Skeletal muscle satellite cell (primary cell): ENCODE data around the gene AP5S1.

ENCODE experiments used
- H3K27me3 ChIP-seq: 2 replicates; pipeline ENCODE4 v1.7.0; 2013; ENCODE audit warnings: low read length; ENCODE audit not compliant: control insufficient read depth, insufficient read depth
- H3K36me3 ChIP-seq: 2 replicates; pipeline ENCODE4 v1.7.0; 2013; ENCODE audit warnings: mild to moderate bottlenecking, control low read depth, low read length; ENCODE audit not compliant: insufficient read depth
- H3K4me1 ChIP-seq: 2 replicates; pipeline ENCODE4 v1.7.0; 2013; ENCODE audit warnings: low read length; ENCODE audit not compliant: control insufficient read depth, insufficient read depth
- H3K4me2 ChIP-seq: 2 replicates; pipeline ENCODE4 v1.7.0; 2013; ENCODE audit warnings: mild to moderate bottlenecking, low read length
- H3K4me3 ChIP-seq: 2 replicates; pipeline ENCODE4 v1.7.0; 2013; ENCODE audit warnings: low read length
- H3K9ac ChIP-seq: 2 replicates; pipeline ENCODE4 v1.7.0; 2013; ENCODE audit warnings: mild to moderate bottlenecking, low read depth, low read length, moderate library complexity
- H3K9me3 ChIP-seq: replicated peaks from 2 replicates; pipeline ENCODE4 v1.7.0; 2013; ENCODE audit warnings: mild to moderate bottlenecking, control low read depth, low read length

AP5S1 gene

DNA sequence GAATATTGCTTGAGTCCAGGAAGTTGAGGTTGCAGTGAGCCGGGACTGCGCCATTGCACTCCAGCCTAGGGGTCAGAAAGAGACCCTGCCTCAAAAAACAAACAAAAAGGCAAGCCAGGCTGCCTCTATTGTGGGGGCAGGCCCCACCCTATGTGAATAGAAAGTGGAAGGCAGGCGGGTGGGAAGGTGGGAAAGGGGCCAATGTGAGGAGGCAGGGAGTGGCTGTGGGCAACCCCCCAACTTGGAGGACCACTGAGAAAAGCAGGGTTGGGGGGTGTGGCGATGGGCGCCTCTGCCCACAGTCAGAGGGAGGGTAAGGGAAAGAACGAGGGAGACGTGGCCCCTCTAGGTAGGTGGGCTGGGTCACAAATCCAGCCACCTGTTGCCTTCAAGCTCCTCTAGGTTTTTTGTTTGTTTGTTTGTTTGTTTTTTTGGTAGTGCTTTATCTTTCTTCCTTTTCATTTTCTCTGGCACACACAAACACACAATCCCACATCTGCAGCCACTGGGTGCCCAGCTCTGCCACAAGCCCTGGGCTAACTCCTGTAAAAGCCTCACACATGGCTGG is 5.3 kb upstream of the AP5S1 start:
- Histone ChIP-seq H3K4me1 (peaks cover 35% of the 10 kb centered on the region), H3K36me3 (no peaks in the 10 kb centered on the region), H3K4me3 (no peak overlapping the region), H3K9me3 (no peaks in the 10 kb centered on the region), H3K4me2 (no peak overlapping the region), H3K27me3 (no peaks in the 10 kb centered on the region), H3K9ac (no peak overlapping the region)

DNA sequence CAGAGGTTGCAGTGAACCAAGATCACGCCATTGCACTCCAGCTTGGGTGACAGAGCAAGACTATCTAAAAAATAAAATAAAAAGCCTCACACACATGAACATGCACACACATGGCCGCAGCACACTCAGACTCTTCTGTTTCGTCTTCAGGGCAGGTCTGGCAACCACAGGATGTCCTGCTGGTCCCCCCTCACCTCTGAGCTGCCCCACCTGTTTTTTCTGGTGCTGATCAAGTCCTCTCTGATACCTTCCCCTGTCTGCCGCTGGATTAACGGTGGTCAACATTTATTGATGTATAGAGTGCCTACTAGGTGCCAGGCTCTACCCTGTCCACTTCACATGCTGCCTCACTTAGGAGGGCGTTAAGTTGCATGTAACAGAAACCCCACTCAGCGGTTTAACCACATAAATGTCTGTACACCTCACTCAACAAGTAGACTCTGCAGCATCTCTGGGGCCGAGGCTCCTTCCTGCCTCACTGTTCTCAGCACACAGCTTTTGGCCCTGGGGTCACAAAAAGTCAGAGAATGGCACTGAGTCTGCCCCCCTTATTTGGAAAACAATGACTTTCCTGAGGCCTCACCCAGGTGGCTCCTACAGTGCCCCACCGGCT is 4.5 kb upstream of the AP5S1 start:
- Histone ChIP-seq H3K4me1 (peaks cover 29% of the 10 kb centered on the region), H3K9me3 (no peaks in the 10 kb centered on the region), H3K9ac (no peak overlapping the region), H3K27me3 (no peaks in the 10 kb centered on the region), H3K4me2 (no peak overlapping the region), H3K36me3 (no peaks in the 10 kb centered on the region), H3K4me3 (no peak overlapping the region)

DNA sequence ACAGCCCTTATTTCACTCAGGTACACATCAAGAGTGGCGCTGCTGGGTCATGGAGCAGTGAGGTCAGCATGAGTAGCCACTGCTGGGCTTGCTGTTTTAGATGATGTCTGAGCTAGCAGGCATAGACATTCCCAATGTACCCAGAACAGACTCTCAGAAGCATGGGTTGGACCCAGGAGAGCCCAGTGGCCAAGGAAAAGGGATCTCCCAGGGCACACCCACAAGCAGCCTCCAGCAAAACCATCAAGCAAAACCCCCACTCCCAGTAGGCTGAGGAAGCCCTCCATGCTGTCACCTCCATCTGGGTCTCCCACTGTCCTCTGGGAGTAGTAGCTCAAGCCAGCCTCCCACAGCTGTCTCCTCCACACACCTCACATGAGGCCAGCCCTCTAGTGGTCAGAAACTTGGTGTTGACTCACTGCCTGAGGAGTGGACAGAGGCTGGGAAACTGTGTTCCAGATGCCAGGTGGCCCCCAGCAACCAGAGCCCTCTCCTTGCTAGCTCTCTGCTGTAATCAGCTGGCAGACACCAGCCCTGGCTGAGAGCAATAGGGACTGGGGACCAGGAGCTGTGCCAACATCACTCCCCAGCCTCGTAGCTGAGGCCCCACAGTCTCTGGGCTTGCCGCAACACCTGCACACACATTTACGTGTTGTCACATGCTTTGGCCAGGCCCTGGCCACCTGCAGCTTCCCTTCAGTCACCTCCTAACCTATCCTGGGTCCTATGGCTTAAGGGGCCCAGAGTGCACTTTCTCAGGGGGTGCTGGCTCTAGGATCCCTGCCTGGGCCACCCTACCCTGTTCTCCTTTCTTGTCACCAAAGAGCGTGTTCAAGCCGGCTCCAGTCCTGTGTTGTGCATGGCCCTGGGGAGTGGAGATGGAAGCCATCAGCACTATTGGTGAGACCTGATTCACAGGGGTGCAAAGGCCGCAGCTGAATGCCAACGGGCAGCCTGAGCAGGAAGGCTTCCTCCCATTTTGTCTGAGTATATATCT is 1.9 kb upstream of the AP5S1 start:
- no peaks in the 10 kb centered on the region for H3K9me3 ChIP-seq
- no peaks in the 10 kb centered on the region for H3K27me3 ChIP-seq
- H3K4me3 ChIP-seq: no peak overlapping the region
- no peak overlapping the region for H3K9ac ChIP-seq
- H3K4me2 ChIP-seq: no peak overlapping the region
- peaks cover 21% of the 10 kb centered on the region for H3K4me1 ChIP-seq
- H3K36me3 ChIP-seq: peaks cover 14% of the 10 kb centered on the region

DNA sequence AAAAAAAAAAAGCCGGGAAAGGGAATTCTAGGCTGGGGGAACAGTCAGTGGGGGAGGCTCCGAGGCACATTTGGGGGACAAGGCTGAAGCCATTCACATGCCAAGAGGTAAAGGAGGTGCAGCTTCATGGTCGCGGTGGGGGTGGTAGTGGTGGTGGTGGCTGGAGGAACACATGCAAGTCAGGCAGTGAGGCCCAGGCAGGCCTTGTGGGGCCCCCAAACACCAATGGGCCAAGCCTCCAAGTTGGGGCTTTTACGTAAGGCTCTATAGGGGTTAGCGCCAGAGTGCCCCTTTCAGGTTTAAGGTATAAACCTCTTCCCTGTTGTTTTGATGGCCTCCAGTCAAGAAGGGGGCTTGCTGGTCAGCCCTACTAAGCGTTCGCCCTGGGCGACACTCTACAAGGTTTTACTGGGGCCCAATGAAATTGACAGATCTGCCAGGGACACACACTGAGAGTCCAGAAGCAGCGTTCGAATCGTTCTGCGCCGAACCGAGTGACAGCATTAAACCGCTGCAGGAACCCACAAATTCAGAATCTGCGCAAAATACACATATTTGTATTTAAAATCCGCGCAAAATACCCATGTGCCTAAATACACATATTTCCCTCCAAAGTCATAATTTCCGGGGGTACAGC is 818 bp upstream of the AP5S1 start:
- H3K4me2 ChIP-seq: peak overlapping the region; percentile 96
- peaks cover 24% of the 10 kb centered on the region for H3K36me3 ChIP-seq
- H3K4me1 ChIP-seq: peaks cover 21% of the 10 kb centered on the region
- H3K27me3 ChIP-seq: no peaks in the 10 kb centered on the region
- H3K4me3 ChIP-seq: peak overlapping the region; percentile 99
- H3K9ac ChIP-seq: peak overlapping the region; percentile 99
- H3K9me3 ChIP-seq: no peaks in the 10 kb centered on the region

GRCh38 chr20:3820901-3821727 is 767 bp downstream of the AP5S1 start:
- Histone ChIP-seq H3K4me2 (peak overlapping the region; percentile 96), H3K27me3 (no peaks in the 10 kb centered on the region), H3K4me3 (peak overlapping the region; percentile 99), H3K36me3 (peaks cover 30% of the 10 kb centered on the region), H3K4me1 (peaks cover 21% of the 10 kb centered on the region), H3K9me3 (no peaks in the 10 kb centered on the region), H3K9ac (peak overlapping the region; percentile 99)

- peaks cover 30% of the 10 kb centered on the region for H3K36me3 ChIP-seq
- no peaks in the 10 kb centered on the region for H3K9me3 ChIP-seq
- H3K9ac ChIP-seq: no peak overlapping the region
- no peaks in the 10 kb centered on the region for H3K27me3 ChIP-seq
- no peak overlapping the region for H3K4me2 ChIP-seq
- H3K4me3 ChIP-seq: no peak overlapping the region
- peaks cover 21% of the 10 kb centered on the region for H3K4me1 ChIP-seq
These were observed 1.6 kb downstream of the AP5S1 start for GRCh38 chr20:3821996-3822395.

DNA sequence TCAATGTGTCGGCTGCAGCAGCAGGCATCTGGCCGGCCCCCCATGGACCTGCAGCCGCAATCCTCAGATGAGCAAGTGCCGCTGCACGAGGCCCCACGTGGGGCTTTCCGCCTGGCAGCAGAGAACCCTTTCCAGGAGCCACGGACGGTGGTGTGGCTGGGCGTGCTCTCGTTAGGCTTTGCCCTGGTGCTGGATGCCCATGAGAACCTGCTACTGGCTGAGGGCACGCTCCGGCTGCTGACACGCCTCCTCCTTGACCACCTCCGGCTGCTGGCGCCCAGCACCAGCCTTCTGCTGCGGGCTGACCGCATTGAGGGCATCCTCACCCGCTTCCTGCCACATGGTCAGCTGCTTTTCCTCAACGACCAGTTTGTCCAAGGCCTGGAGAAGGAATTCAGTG is 3.5 kb downstream of the AP5S1 start:
- Histone ChIP-seq H3K36me3 (peaks cover 30% of the 10 kb centered on the region), H3K4me3 (no peak overlapping the region), H3K9ac (no peak overlapping the region)

DNA sequence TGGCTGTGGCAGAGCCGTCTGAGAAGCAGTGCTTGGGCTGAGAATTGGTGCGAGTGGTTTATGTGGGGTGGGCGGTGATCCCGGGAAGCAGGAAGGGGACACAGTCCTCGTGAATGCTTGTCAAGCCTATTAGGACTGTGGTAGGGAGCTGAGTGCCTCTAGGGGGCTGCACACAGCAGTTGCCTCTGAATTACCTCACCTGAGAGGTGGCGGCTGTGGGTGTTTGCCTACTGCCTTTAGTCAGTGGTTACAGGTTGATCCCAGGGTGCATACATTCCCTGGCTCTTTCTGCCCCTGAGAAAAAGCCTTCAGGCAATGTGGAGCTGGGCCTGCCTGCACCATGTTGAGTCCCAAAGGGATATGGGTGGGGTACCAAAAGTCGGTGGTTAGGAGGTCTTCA is 5.2 kb downstream of the AP5S1 start:
- no peaks in the 10 kb centered on the region for H3K9me3 ChIP-seq
- H3K4me3 ChIP-seq: no peak overlapping the region
- peaks cover 5% of the 10 kb centered on the region for H3K4me1 ChIP-seq
- H3K9ac ChIP-seq: no peak overlapping the region
- H3K4me2 ChIP-seq: no peak overlapping the region
- peaks cover 30% of the 10 kb centered on the region for H3K36me3 ChIP-seq
- H3K27me3 ChIP-seq: no peaks in the 10 kb centered on the region

More for the DNA sequence above, 3.5 kb downstream of the AP5S1 start:
- Histone ChIP-seq H3K27me3 (no peaks in the 10 kb centered on the region), H3K4me1 (peaks cover 12% of the 10 kb centered on the region), H3K4me2 (no peak overlapping the region), H3K9me3 (no peaks in the 10 kb centered on the region)

DNA sequence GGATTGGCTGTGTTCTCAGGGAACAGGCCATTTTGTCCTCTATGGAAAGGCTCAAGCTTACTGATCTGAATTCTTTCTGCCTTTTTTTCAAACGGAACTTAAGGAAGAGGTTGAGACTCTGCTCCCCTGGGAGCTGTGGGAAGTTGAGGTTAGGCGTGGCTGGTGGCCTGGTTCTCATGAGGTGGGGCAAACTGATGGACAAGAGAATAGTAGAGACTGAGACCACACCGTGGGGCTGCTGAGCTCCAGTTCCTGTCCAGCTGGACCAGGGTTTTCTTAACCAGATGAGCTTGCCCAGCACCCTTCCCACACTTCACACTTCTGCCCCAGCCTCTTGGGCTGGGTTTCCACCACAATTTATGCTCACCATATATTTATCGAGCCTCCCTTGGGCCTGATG is 6.1 kb downstream of the AP5S1 start:
- Histone ChIP-seq H3K36me3 (peaks cover 30% of the 10 kb centered on the region), H3K4me1 (peaks cover 2% of the 10 kb centered on the region), H3K4me3 (no peak overlapping the region), H3K9ac (no peak overlapping the region), H3K4me2 (no peak overlapping the region), H3K27me3 (no peaks in the 10 kb centered on the region), H3K9me3 (no peaks in the 10 kb centered on the region)

- Histone ChIP-seq H3K9ac (no peak overlapping the region), H3K4me1 (no peaks in the 10 kb centered on the region), H3K4me2 (no peak overlapping the region), H3K27me3 (no peaks in the 10 kb centered on the region), H3K4me3 (no peak overlapping the region), H3K36me3 (peaks cover 13% of the 10 kb centered on the region), H3K9me3 (no peaks in the 10 kb centered on the region)
These were observed 8.5 kb downstream of the AP5S1 start for GRCh38 chr20:3828798-3829197.
